Type B pancreatic cell (in vitro differentiated cells): Measurements from ENCODE around the gene CYLD. TPM values are rescaled to one million over a fixed set of nuclear protein-coding genes. Genes with fewer than 3 reads are reported as not detected.

Source experiments
- DNase-seq: peaks from one replicate; pipeline ENCODE4 v3.0.0; 2021; ENCODE audit warnings: mixed read lengths; ENCODE audit not compliant: unreplicated experiment; ENCODE audit errors: extremely low spot score
- H3K27ac Mint-ChIP-seq: 2 replicates; pipeline ENCODE4 v1.8.0; 2021; ENCODE audit warnings: mild to moderate bottlenecking, mixed read lengths
- H3K27me3 Mint-ChIP-seq: 2 replicates; pipeline ENCODE4 v1.8.0; 2021; ENCODE audit warnings: mixed read lengths
- H3K36me3 Mint-ChIP-seq: 2 replicates; pipeline ENCODE4 v1.8.0; 2021; ENCODE audit warnings: mixed read lengths
- H3K4me1 Mint-ChIP-seq: one replicate; pipeline ENCODE4 v1.8.0; 2021; ENCODE audit warnings: mixed read lengths; ENCODE audit not compliant: unreplicated experiment
- H3K4me3 Mint-ChIP-seq: 2 replicates; pipeline ENCODE4 v1.8.0; 2021; ENCODE audit warnings: mild to moderate bottlenecking, mixed read lengths
- H3K9me3 Mint-ChIP-seq: 2 replicates; pipeline ENCODE4 v1.8.0; 2021; ENCODE audit warnings: mixed read lengths
- CTCF ChIP-seq: fragments of 200-600 bp; sonication (generic); conservative IDR thresholded peaks from 2 replicates; pipeline ENCODE4 v1.5.0; 2021; ENCODE audit warnings: antibody characterized with exemption, mild to moderate bottlenecking
- total RNA-seq: library from RNA; stranded (reverse); gene quantifications from 2 replicates; pipeline ENCODE4 v1.2.1, GENCODE V29; 2021; ENCODE audit warnings: low replicate concordance

The CYLD gene
- total RNA-seq, 1 donor from 2014 or later: 24.9 TPM

- Mint-ChIP-seq H3K27me3 (no peaks in the 10 kb centered on the region), H3K27ac (no peak overlapping the region), H3K4me3 (no peak overlapping the region), H3K4me1 (peaks cover 21% of the 10 kb centered on the region), H3K36me3 (peaks cover 4% of the 10 kb centered on the region), H3K9me3 (no peaks in the 10 kb centered on the region)
- DNase-seq: no peak
- TF ChIP-seq CTCF: no peak
These were observed 61.1 kb downstream of the CYLD start for GRCh38 chr16:50802961-50803360.

- Mint-ChIP-seq H3K36me3 (no peaks in the 10 kb centered on the region), H3K4me3 (no peak overlapping the region), H3K27me3 (no peaks in the 10 kb centered on the region), H3K4me1 (peaks cover 21% of the 10 kb centered on the region), H3K27ac (no peak overlapping the region), H3K9me3 (no peaks in the 10 kb centered on the region)
- no peak for TF ChIP-seq CTCF
- no peak for DNase-seq
These were observed 62.5 kb downstream of the CYLD start for GRCh38 chr16:50804290-50804907.

GRCh38 chr16:50806099-50807062, 64.5 kb downstream of the CYLD start:
- Mint-ChIP-seq H3K27me3 (no peaks in the 10 kb centered on the region), H3K4me3 (peak overlapping the region; percentile 87), H3K36me3 (no peaks in the 10 kb centered on the region), H3K9me3 (no peaks in the 10 kb centered on the region), H3K27ac (peak overlapping the region; percentile 62), H3K4me1 (peaks cover 21% of the 10 kb centered on the region)
- peak; percentile 98 for TF ChIP-seq CTCF
- peak; percentile 85 for DNase-seq

- DNase-seq: peak; percentile 40
- no peak for TF ChIP-seq CTCF
- H3K9me3 Mint-ChIP-seq: no peaks in the 10 kb centered on the region
These were observed 67.1 kb downstream of the CYLD start for GRCh38 chr16:50808929-50809538.

GRCh38 chr16:50809561-50809960, 67.7 kb downstream of the CYLD start:
- no peak for DNase-seq
- H3K27ac Mint-ChIP-seq: no peak overlapping the region
- H3K4me3 Mint-ChIP-seq: no peak overlapping the region
- peaks cover 14% of the 10 kb centered on the region for H3K4me1 Mint-ChIP-seq
- no peaks in the 10 kb centered on the region for H3K9me3 Mint-ChIP-seq
- H3K36me3 Mint-ChIP-seq: no peaks in the 10 kb centered on the region
- no peak for TF ChIP-seq CTCF
- no peaks in the 10 kb centered on the region for H3K27me3 Mint-ChIP-seq

More at GRCh38 chr16:50808929-50809538, 67.1 kb downstream of the CYLD start:
- no peak overlapping the region for H3K4me3 Mint-ChIP-seq
- H3K36me3 Mint-ChIP-seq: no peaks in the 10 kb centered on the region
- no peak overlapping the region for H3K27ac Mint-ChIP-seq
- H3K27me3 Mint-ChIP-seq: no peaks in the 10 kb centered on the region
- peaks cover 15% of the 10 kb centered on the region for H3K4me1 Mint-ChIP-seq
